H9 (cell line): ENCODE data around the gene P2RX7. TPM values are rescaled to one million over a fixed set of nuclear protein-coding genes. Genes with fewer than 3 reads are reported as not detected.

ENCODE experiments used
- DNase-seq: peaks from one replicate; pipeline ENCODE4 v3.0.0-alpha.2; 2017
- H2AFZ ChIP-seq: one replicate; pipeline ENCODE4 v1.6.1; 2013; ENCODE audit warnings: mild to moderate bottlenecking, low read length, control low read depth, moderate library complexity
- H2AK5ac ChIP-seq: 2 replicates; pipeline ENCODE4 v1.6.1; 2013; ENCODE audit warnings: low read length, control low read depth, mixed read lengths; ENCODE audit not compliant: insufficient read length
- H2BK120ac ChIP-seq: one replicate; pipeline ENCODE4 v1.6.1; 2013; ENCODE audit warnings: low read depth, mild to moderate bottlenecking, low read length, control low read depth, inconsistent platforms; ENCODE audit not compliant: poor library complexity, severe bottlenecking
- H2BK12ac ChIP-seq: 2 replicates; pipeline ENCODE4 v1.6.1; 2013; ENCODE audit warnings: low read length, control low read depth, mixed read lengths, low read depth; ENCODE audit not compliant: insufficient read length
- H2BK15ac ChIP-seq: 2 replicates; pipeline ENCODE4 v1.6.1; 2013; ENCODE audit warnings: low read depth, low read length, control low read depth
- H2BK20ac ChIP-seq: one replicate; pipeline ENCODE4 v1.6.1; 2013; ENCODE audit warnings: low read depth, mild to moderate bottlenecking, low read length, control low read depth, inconsistent platforms; ENCODE audit not compliant: poor library complexity, severe bottlenecking
- H2BK5ac ChIP-seq: 2 replicates; pipeline ENCODE4 v1.6.1; 2013; ENCODE audit warnings: low read length, control low read depth, mixed read lengths; ENCODE audit not compliant: insufficient read length
- H3K14ac ChIP-seq: 2 replicates; pipeline ENCODE4 v1.6.1; 2013; ENCODE audit warnings: low read length, control low read depth; ENCODE audit not compliant: insufficient read depth
- H3K18ac ChIP-seq: 2 replicates; pipeline ENCODE4 v1.6.1; 2013; ENCODE audit warnings: low read depth, mild to moderate bottlenecking, mixed read lengths, low read length, control low read depth; ENCODE audit not compliant: insufficient read length
- H3K23ac ChIP-seq: 2 replicates; pipeline ENCODE4 v1.6.1; 2013; ENCODE audit warnings: low read length, control low read depth, mixed read lengths, low read depth; ENCODE audit not compliant: insufficient read length
- H3K23me2 ChIP-seq: 2 replicates; pipeline ENCODE4 v1.6.1; 2013; ENCODE audit warnings: low read depth, mild to moderate bottlenecking, mixed read lengths, low read length, control low read depth; ENCODE audit not compliant: insufficient read length, poor library complexity, severe bottlenecking
- H3K27ac ChIP-seq: 2 replicates; pipeline ENCODE4 v1.5.1; 2013; ENCODE audit warnings: low read length, control low read depth, mixed read lengths, low read depth; ENCODE audit not compliant: insufficient read length
- H3K27me3 ChIP-seq: 2 replicates; pipeline ENCODE4 v1.6.1; 2013; ENCODE audit warnings: low read length, control low read depth, inconsistent platforms; ENCODE audit not compliant: insufficient read depth
- H3K4ac ChIP-seq: 2 replicates; pipeline ENCODE4 v1.6.1; 2013; ENCODE audit warnings: low read depth, mild to moderate bottlenecking, control low read depth, inconsistent platforms, low read length, moderate library complexity
- H3K4me1 ChIP-seq: 2 replicates; pipeline ENCODE4 v1.6.1; 2013; ENCODE audit warnings: low read length, control low read depth, inconsistent platforms; ENCODE audit not compliant: insufficient read depth
- H3K4me2 ChIP-seq: 2 replicates; pipeline ENCODE4 v1.6.1; 2013; ENCODE audit warnings: low read length, control low read depth, mixed read lengths; ENCODE audit not compliant: insufficient read length, insufficient read depth
- H3K56ac ChIP-seq: 2 replicates; pipeline ENCODE4 v1.6.1; 2013; ENCODE audit warnings: low read depth, mild to moderate bottlenecking, mixed read lengths, low read length, control low read depth; ENCODE audit not compliant: insufficient read length
- H3K79me1 ChIP-seq: 2 replicates; pipeline ENCODE4 v1.6.1; 2013; ENCODE audit warnings: low read depth, mild to moderate bottlenecking, moderate library complexity, low read length, control low read depth, inconsistent platforms; ENCODE audit not compliant: insufficient read depth, poor library complexity, severe bottlenecking
- H3K79me2 ChIP-seq: 2 replicates; pipeline ENCODE4 v1.6.1; 2013; ENCODE audit warnings: low read length, control low read depth, inconsistent platforms; ENCODE audit not compliant: insufficient read depth
- H3K9ac ChIP-seq: 2 replicates; pipeline ENCODE4 v1.6.1; 2013; ENCODE audit warnings: low read length, control low read depth, mixed read lengths; ENCODE audit not compliant: insufficient read length; ENCODE audit errors: extremely low read depth
- H3K9me3 ChIP-seq: one replicate; pipeline ENCODE4 v1.6.1; 2013; ENCODE audit warnings: low read depth, low read length, inconsistent platforms; ENCODE audit not compliant: control insufficient read depth
- H3T11ph ChIP-seq: one replicate; pipeline ENCODE4 v1.6.1; 2013; ENCODE audit warnings: mild to moderate bottlenecking, low read length, control low read depth, inconsistent platforms
- H4K20me1 ChIP-seq: one replicate; pipeline ENCODE4 v1.6.1; 2013; ENCODE audit not compliant: control insufficient read depth, insufficient read length, insufficient read depth
- H4K5ac ChIP-seq: 2 replicates; pipeline ENCODE4 v1.6.1; 2013; ENCODE audit warnings: low read depth, mild to moderate bottlenecking, mixed read lengths, low read length, control low read depth; ENCODE audit not compliant: insufficient read length
- H4K8ac ChIP-seq: replicated peaks from 2 replicates; pipeline ENCODE4 v1.6.1; 2013; ENCODE audit warnings: low read length, control low read depth, mixed read lengths, low read depth; ENCODE audit not compliant: insufficient read length
- H4K91ac ChIP-seq: 2 replicates; pipeline ENCODE4 v1.6.1; 2013; ENCODE audit warnings: low read depth, mild to moderate bottlenecking, moderate library complexity, mixed read lengths, low read length, control low read depth; ENCODE audit not compliant: insufficient read length
- H3K27ac Mint-ChIP-seq, 3 experiments: 2 replicates in 2 of 3; 3 replicates in 1 of 3; pipeline ENCODE4 v1.8.0; 2020 to 2021; ENCODE audit warnings: mixed read lengths in 3 of 3, mild to moderate bottlenecking in 1 of 3, moderate library complexity in 1 of 3
- H3K27me3 Mint-ChIP-seq: 2 replicates; pipeline ENCODE4 v1.8.0; 2021; ENCODE audit warnings: low read depth, mild to moderate bottlenecking, moderate library complexity, mixed read lengths
- H3K36me3 Mint-ChIP-seq, 3 experiments: 2 replicates in 2 of 3; 3 replicates in 1 of 3; pipeline ENCODE4 v1.8.0; 2020 to 2021; ENCODE audit warnings: low read depth in 3 of 3, mixed read lengths in 3 of 3; ENCODE audit not compliant: insufficient read depth in 1 of 3
- H3K4me1 Mint-ChIP-seq, 2 experiments: 2 replicates each; pipeline ENCODE4 v1.8.0; 2020; ENCODE audit warnings: mixed read lengths in 2 of 2
- H3K4me3 Mint-ChIP-seq, 2 experiments: 2 replicates in 1 of 2; 3 replicates in 1 of 2; pipeline ENCODE4 v1.8.0; 2020 to 2021; ENCODE audit warnings: mild to moderate bottlenecking in 2 of 2, mixed read lengths in 2 of 2, moderate library complexity in 1 of 2
- H3K9me3 Mint-ChIP-seq, 2 experiments: 2 replicates in 1 of 2; 3 replicates in 1 of 2; pipeline ENCODE4 v1.8.0; 2020; ENCODE audit warnings: mild to moderate bottlenecking in 2 of 2, mixed read lengths in 2 of 2, moderate library complexity in 1 of 2
- WGBS: extraction: QIAGEN DNeasy Blood & Tissue Kit; methylation state at CpG from one replicate; pipeline ENCODE4 v1.1.7; 2013; ENCODE audit warnings: missing lambda C conversion rate, low lambda C conversion rate, mixed read lengths; ENCODE audit not compliant: insufficient read length; ENCODE audit errors: extremely low coverage; 5-methylcytosine and 5-hydroxymethylcytosine counted together
- total RNA-seq: library from RNA; stranded (reverse); gene quantifications from 2 replicates; pipeline ENCODE4 v1.2.1, GENCODE V29; 2021
- TF ChIP-seq, protein P1 (sequence below): fragments of 200-600 bp; sonication (generic); conservative IDR thresholded peaks from 3 replicates; pipeline ENCODE4 v1.8.0; 2021; ENCODE audit warnings: antibody characterized with exemption, mild to moderate bottlenecking

The P2RX7 gene
- total RNA-seq, 1 experiment from 2014 or later, result 0.09 TPM

DNA sequence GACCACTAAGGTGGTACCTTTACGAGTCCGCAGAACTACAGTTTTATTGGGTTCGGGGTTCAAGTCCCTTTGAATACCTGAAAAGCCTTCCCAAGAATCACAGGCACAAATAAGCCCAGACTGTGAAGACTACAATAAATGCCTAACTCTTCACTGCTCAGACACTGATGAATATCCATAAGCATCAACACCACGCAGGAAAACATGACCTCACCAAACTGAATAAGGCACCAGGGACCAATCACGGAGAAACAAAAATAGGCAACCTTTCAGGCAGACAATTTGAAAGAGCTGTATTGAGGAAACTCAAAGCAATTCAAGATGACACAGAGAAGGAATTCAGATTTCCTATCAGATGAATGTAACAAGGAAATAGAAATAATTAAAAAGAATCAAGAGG, 24.2 kb upstream of the P2RX7 start:
- no peak overlapping the region for H3K4me2 ChIP-seq
- H3T11ph ChIP-seq, result no peak overlapping the region
- H2AFZ ChIP-seq, result no peak overlapping the region
- H3K9ac ChIP-seq, result no peak overlapping the region
- no peak overlapping the region for H3K4me3 Mint-ChIP-seq
- no peaks in the 10 kb centered on the region for H3K9me3 ChIP-seq
- no peaks in the 10 kb centered on the region for H3K79me1 ChIP-seq
- no peaks in the 10 kb centered on the region for H3K23me2 ChIP-seq
- no peak overlapping the region for H3K4ac ChIP-seq
- no peak overlapping the region for H3K27ac ChIP-seq
- no peak overlapping the region for H3K27ac Mint-ChIP-seq
- H4K8ac ChIP-seq, result no peak overlapping the region
- no peak overlapping the region for H2BK20ac ChIP-seq
- TF ChIP-seq, protein P1, sequence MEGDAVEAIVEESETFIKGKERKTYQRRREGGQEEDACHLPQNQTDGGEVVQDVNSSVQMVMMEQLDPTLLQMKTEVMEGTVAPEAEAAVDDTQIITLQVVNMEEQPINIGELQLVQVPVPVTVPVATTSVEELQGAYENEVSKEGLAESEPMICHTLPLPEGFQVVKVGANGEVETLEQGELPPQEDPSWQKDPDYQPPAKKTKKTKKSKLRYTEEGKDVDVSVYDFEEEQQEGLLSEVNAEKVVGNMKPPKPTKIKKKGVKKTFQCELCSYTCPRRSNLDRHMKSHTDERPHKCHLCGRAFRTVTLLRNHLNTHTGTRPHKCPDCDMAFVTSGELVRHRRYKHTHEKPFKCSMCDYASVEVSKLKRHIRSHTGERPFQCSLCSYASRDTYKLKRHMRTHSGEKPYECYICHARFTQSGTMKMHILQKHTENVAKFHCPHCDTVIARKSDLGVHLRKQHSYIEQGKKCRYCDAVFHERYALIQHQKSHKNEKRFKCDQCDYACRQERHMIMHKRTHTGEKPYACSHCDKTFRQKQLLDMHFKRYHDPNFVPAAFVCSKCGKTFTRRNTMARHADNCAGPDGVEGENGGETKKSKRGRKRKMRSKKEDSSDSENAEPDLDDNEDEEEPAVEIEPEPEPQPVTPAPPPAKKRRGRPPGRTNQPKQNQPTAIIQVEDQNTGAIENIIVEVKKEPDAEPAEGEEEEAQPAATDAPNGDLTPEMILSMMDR, result no peak
- peaks cover 3% of the 10 kb centered on the region for H3K27me3 Mint-ChIP-seq
- H4K5ac ChIP-seq, result no peak overlapping the region
- no peaks in the 10 kb centered on the region for H3K36me3 Mint-ChIP-seq
- no peak overlapping the region for H2BK5ac ChIP-seq
- H3K18ac ChIP-seq, result no peak overlapping the region
- no peak overlapping the region for H3K56ac ChIP-seq
- H2BK15ac ChIP-seq, result no peak overlapping the region
- H3K4me1 Mint-ChIP-seq, result peaks cover 0 to 3% of the 10 kb centered on the region in 2 experiments; a peak in 1 of 4 replicates
- H4K20me1 ChIP-seq, result no peaks in the 10 kb centered on the region
- H4K91ac ChIP-seq, result no peak overlapping the region
- H3K23ac ChIP-seq, result no peak overlapping the region
- H3K9me3 Mint-ChIP-seq, result no peaks in the 10 kb centered on the region; a peak in 3 of 5 replicates
- no peak overlapping the region for H2BK12ac ChIP-seq
- H2BK120ac ChIP-seq, result no peak overlapping the region
- no peaks in the 10 kb centered on the region for H3K4me1 ChIP-seq
- H3K14ac ChIP-seq, result no peak overlapping the region
- H3K79me2 ChIP-seq, result no peaks in the 10 kb centered on the region
- DNase-seq, result no peak
- H3K27me3 ChIP-seq, result no peaks in the 10 kb centered on the region
- no peak overlapping the region for H2AK5ac ChIP-seq
- no CpG with 5 or more reads among the region's 5 CpGs for WGBS
